Ascending aorta (tissue), 2 donors: ENCODE measurements around the gene SYT1. TPM values are rescaled to one million over a fixed set of nuclear protein-coding genes. Genes with fewer than 3 reads are reported as not detected.

Experiments used
- DNase-seq, 2 donors: peaks; one replicate each; pipeline ENCODE4 v3.0.0-alpha.2; 2019; ENCODE audit warnings: low spot score in 2 of 2
- H3K27ac ChIP-seq, 2 donors: fragments of 200-600 bp; sonication (generic); one replicate each; pipeline ENCODE4 v1.5.1; 2016 to 2017; ENCODE audit warnings: mild to moderate bottlenecking in 1 of 2
- H3K27me3 ChIP-seq: fragments of 200-600 bp; sonication (generic); one replicate; pipeline ENCODE4 v1.5.1; 2017
- H3K36me3 ChIP-seq, 2 donors: fragments of 200-600 bp; sonication (generic); one replicate each; pipeline ENCODE4 v1.5.1; 2016
- H3K4me1 ChIP-seq, 2 donors: fragments of 200-600 bp; sonication (generic); one replicate each; pipeline ENCODE4 v1.5.1; 2016 to 2017; ENCODE audit warnings: mild to moderate bottlenecking in 1 of 2
- H3K4me3 ChIP-seq, 2 donors: fragments of 200-600 bp; sonication (generic); one replicate each; pipeline ENCODE4 v1.5.1; 2016 to 2017; ENCODE audit warnings: mild to moderate bottlenecking in 1 of 2
- H3K9me3 ChIP-seq, 2 donors: fragments of 200-600 bp; sonication (generic); one replicate each; pipeline ENCODE4 v1.5.1; 2016
- intact Hi-C: fragments of 100-400 bp; cut with DNase I; formaldehyde crosslinking; loops from one replicate; pipeline ENCODE4 v1.15.1; 2023
- total RNA-seq: library from RNA; depleted of rRNA; stranded (reverse); fragments of >200 nt; gene quantifications from one replicate; pipeline ENCODE4 v1.1.0, GENCODE V29; 2016
- TF ChIP-seq, protein P1 (sequence below), 3 experiments: fragments of 200-600 bp in 2 of 3; fragments of 450-650 bp in 1 of 3; sonication (generic) in 2 of 3; IDR thresholded peaks; one replicate each; pipeline ENCODE4 v1.5.1; 2016 to 2019; ENCODE audit warnings: antibody characterized with exemption in 3 of 3, mild to moderate bottlenecking in 1 of 3, moderate library complexity in 1 of 3

SYT1 gene
- total RNA-seq, 1 donor from 2014 or later: 0.64 TPM

DNA sequence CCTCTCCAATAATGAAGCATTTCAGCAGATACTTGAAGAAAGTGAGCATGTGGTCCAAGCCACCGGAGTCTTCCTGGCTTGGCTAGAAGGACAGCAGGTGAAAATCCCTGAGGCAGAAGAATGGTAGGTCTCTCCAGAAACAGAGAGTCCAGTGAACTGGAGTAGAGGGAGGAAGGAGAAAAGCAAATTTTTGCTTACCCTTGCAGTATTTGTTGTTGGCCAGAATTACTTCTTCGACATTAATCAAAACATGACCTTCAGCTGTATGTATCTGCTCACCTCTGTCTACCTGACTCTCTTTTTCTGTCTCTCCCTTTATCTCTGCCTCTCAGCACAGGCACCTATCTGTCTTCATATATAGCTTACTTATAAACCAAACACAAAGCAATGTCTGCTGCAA lies 208.9 kb downstream of the SYT1 start:
- Histone ChIP-seq H3K4me1 (no peaks in the 10 kb centered on the region), H3K9me3 (no peaks in the 10 kb centered on the region), H3K27me3 (no peaks in the 10 kb centered on the region), H3K4me3 (no peak overlapping the region), H3K27ac (no peak overlapping the region), H3K36me3 (no peaks in the 10 kb centered on the region)
- no peak for DNase-seq
- intact Hi-C loops: no loop called here
- TF ChIP-seq, protein P1, sequence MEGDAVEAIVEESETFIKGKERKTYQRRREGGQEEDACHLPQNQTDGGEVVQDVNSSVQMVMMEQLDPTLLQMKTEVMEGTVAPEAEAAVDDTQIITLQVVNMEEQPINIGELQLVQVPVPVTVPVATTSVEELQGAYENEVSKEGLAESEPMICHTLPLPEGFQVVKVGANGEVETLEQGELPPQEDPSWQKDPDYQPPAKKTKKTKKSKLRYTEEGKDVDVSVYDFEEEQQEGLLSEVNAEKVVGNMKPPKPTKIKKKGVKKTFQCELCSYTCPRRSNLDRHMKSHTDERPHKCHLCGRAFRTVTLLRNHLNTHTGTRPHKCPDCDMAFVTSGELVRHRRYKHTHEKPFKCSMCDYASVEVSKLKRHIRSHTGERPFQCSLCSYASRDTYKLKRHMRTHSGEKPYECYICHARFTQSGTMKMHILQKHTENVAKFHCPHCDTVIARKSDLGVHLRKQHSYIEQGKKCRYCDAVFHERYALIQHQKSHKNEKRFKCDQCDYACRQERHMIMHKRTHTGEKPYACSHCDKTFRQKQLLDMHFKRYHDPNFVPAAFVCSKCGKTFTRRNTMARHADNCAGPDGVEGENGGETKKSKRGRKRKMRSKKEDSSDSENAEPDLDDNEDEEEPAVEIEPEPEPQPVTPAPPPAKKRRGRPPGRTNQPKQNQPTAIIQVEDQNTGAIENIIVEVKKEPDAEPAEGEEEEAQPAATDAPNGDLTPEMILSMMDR (IDR thresholded peaks at IDR 0.05): no peak

DNA sequence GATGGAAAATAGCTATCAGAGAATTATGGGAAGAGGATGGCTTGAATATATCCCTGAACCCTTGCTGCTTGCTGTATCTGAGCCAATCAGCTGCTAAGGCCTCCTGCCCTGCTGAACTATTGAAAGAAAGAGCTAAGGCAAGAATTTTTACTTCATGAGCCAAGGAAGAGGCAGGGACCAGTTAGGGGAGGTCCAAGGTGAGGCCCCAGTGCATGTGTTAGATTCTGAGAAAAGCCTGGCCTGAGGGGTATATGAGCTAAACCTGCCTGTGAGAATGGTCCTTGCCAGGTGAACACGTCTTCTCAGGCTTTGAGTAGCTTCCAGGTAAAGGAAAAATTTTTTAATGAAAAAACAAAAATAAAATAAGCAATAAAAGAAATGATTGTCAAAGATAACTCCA lies 218.0 kb downstream of the SYT1 start:
- Histone ChIP-seq H3K27me3 (no peaks in the 10 kb centered on the region), H3K36me3 (no peaks in the 10 kb centered on the region), H3K9me3 (no peaks in the 10 kb centered on the region), H3K27ac (no peak overlapping the region), H3K4me1 (no peaks in the 10 kb centered on the region), H3K4me3 (no peak overlapping the region)
- TF ChIP-seq, protein P1 (IDR thresholded peaks at IDR 0.05): no peak
- no peak for DNase-seq
- intact Hi-C loops: no loop called here

DNA sequence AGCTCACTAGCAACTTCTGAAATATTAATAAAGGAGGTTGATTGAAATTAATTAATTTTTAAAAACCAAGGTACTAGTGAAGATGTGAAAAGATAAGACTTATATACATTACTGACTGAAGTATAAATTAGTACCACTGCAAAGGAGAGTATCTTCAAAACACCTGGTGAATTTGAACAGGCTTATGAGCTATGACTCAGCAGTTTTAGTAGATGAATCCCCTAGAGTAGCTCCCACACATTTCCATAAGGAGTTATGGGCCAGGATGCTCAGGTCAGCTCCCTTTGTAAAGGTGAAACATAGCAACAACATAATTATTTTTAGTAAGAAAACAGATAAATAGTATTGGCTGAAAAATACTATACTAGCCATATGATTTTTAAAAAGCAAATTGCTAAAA lies 218.6 kb downstream of the SYT1 start:
- Histone ChIP-seq H3K9me3 (no peaks in the 10 kb centered on the region), H3K4me3 (no peak overlapping the region), H3K27me3 (no peaks in the 10 kb centered on the region), H3K4me1 (no peaks in the 10 kb centered on the region), H3K36me3 (no peaks in the 10 kb centered on the region), H3K27ac (no peak overlapping the region)
- intact Hi-C loops: no loop called here
- DNase-seq: no peak
- TF ChIP-seq, protein P1 (IDR thresholded peaks at IDR 0.05): no peak

DNA sequence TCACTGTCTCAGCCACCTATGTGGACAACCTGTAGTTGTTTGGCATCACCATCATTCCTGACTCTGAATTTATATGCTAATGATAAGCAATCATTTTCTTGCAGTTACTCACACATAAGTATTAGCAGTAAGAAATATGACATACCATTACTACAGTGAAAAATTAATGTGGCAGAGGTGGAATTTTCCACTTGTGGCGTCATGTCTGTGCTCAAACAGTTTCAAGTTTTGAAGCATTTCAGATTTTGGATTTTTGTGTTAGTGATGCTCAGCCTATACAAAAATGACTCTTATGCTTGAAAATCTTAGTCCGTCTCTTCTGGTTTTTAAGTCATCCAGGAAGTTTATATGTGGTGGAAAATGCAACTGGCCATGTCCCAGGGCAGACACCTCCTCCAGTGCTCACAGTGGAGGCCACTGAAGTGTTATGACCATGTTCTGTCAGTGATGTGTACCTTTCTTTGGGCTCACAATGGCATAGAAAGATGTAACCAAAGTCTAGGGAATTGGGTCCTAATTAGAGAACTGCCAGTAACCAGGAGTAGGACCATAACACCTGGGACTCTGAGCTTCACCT lies 220.6 kb downstream of the SYT1 start:
- no peak overlapping the region for H3K27ac ChIP-seq
- intact Hi-C loops: no loop called here

DNA sequence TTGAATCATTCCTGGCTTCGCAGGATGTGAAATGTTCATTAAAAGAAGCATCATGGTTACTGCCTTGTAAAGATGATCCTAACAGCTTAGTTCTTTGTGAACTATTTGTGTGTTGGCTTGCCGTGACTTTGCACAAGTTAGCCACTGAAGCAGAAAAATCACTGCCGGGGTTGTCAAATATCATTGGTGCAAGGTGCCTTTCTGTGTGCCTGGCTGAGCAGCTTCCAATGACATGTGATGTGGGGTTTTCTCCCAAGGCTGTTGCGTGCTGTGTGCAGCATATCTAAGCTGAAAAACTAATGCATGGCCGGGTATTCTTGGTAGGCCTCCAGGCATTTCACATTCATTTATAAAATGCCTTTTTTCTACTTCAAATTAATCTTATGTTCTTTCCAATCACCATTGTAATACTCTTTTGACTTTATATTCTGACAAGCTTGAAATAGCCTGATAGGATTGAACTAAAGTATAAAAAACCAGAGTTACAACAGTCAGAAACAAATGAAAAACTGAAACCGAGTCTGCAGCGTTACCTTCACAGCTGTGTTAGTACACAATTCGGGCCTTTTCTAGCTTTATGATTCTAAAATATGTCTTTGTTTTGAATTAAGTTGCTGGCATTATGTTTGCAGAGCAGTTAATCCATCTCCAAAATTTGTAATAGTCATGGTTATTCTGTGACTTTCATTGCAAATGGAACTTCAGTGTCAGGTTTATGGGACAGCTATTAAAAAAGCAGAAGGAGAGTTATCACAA lies 222.1 kb downstream of the SYT1 start:
- no peak overlapping the region for H3K4me3 ChIP-seq
- no peaks in the 10 kb centered on the region for H3K9me3 ChIP-seq
- H3K27me3 ChIP-seq: no peaks in the 10 kb centered on the region
- no peak for DNase-seq
- intact Hi-C loops: no loop called here
- TF ChIP-seq, protein P1 (IDR thresholded peaks at IDR 0.05): no peak
- no peaks in the 10 kb centered on the region for H3K36me3 ChIP-seq
- no peak overlapping the region for H3K27ac ChIP-seq
- no peaks in the 10 kb centered on the region for H3K4me1 ChIP-seq

More for the DNA sequence above, 220.6 kb downstream of the SYT1 start:
- H3K27me3 ChIP-seq: no peaks in the 10 kb centered on the region
- H3K4me3 ChIP-seq: no peak overlapping the region
- no peaks in the 10 kb centered on the region for H3K4me1 ChIP-seq
- TF ChIP-seq, protein P1 (IDR thresholded peaks at IDR 0.05): no peak
- no peaks in the 10 kb centered on the region for H3K9me3 ChIP-seq
- no peak for DNase-seq
- no peaks in the 10 kb centered on the region for H3K36me3 ChIP-seq
